DMS53 treated with DMSO at 0.1 percent for 48 hours (cell line): ENCODE measurements around the gene PGGHG.
"Not testable (repeated sequence)": the region's sequence is repeated elsewhere in the genome, so short reads cannot be mapped to it uniquely, and the experiment has no call there.

Source experiments
- DNase-seq: peaks from one replicate; lab custom pipeline; 2025; ENCODE audit not compliant: unreplicated experiment; lab: John Stamatoyannopoulos, UW

The PGGHG gene

DNA sequence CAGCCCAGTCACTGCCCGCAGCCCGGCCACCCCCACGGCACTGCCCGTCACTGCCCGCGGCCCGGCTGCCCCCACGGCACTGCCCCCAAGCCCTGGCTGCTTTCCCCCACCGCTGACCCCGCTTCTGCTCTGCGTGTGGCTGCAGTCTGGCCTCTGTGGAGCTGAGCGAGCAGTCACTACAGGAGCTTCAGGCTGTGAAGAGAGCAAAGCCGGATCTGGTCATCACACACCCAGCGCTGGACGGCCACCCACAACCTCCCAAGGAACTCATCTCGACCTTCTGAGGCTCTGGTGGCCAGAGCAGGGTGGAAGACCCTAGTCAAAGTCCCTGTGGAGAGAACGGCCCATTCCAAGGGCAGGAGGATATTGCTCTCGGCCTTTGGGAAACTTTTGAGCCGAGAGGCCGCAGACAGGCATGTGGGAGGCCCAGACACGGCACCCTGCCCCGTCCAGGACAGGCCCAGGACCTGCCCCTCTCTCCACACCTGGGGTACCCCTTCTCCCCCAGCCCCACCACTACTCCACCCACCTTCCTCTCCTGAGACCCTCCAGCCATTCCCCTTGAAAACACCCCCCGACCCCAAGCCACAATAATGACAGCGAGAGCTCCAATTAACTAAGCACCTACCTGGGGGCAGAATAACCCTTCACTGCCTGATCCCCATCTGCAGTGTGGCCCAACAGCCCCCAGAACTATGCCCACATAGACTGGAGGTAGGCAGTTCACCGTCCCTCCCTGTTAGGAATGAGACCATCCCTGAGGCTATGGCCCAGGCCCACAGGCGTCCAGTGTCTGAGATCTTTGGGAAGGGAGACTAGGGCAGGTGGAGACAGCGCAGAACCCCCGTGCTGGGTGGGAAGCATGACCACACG, 3.7 kb upstream of the PGGHG start:
- no peak for DNase-seq

DNA sequence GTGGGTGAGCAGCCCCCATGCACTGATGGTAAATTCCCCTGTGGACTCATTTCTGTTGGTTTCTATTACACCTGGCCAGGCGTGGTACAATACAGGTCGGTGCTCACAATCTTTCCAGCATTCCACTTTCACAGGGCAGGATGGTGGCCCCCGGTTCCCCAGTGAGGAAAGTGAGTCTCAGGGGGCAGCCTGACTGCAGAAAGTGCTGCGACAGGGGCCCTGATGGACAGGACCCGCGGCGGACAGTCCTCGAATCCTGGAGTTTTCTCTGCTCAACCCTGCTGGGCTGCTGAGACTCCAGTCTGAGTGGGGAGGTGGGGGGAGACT, 3.1 kb upstream of the PGGHG start:
- DNase-seq, result no peak

- DNase-seq, result not testable (repeated sequence)
Observed at GRCh38 chr11:286977-287820, 1.7 kb upstream of the PGGHG start.

GRCh38 chr11:287821-288477, 977 bp upstream of the PGGHG start:
- no peak for DNase-seq

DNA sequence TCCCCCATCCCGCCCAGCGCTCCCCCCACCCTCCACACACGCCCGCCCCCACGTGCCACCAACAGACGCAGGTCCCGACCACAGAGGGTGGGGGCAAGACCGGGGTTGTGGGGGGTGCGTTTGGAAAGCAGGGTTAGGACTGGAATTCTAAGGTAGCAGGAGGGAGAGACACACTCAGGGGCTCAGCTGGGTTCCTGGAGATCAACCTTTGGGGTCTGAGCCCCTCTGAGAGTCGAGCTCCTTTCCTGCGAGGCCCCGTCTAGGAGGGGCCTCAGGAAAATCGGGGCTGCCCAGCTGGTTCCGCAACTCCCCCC, 429 bp downstream of the PGGHG start:
- no peak for DNase-seq

DNA sequence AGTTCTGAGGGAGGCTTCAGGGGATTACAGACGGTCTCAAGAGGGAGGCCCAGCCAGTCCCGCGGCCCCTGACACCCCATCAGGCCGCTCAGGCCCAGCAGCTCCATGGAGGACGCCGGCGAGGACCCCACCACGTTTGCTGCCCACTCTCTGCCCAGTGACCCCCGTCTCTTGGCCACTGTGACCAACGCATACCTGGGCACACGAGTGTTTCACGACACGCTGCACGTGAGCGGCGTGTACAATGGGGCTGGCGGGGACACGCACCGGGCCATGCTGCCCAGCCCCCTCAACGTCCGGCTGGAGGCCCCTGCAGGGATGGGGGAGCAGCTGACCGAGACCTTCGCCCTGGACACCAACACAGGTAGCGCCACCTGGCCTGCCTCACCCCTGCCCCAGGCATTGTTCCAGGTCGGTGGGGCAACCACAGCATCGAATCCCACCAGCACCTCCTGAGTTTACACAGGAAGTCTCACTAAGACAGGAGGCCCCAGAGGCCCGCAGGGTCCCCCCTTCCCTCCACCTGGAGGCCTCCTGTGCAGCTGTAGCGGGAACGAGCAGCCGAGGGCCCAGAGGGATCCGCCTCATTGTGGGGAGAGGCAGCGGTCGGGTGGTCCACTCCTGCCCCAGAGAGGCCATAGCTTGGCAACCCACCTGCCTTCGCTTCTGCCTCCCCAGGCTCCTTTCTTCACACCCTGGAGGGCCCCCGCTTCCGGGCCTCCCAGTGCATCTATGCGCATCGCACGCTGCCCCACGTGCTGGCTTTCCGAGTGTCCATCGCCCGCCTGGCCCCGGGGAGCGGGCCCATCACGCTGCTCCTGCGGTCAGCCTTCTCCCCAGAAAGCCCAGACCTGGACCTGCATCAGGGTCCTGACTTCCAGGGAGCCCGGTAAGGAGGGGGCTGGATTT, 1.0 kb downstream of the PGGHG start:
- DNase-seq, result no peak

- DNase-seq, result no peak
Observed at GRCh38 chr11:290621-291231, 1.8 kb downstream of the PGGHG start.

- no peak for DNase-seq
Observed at GRCh38 chr11:291281-292210, 2.6 kb downstream of the PGGHG start.

DNA sequence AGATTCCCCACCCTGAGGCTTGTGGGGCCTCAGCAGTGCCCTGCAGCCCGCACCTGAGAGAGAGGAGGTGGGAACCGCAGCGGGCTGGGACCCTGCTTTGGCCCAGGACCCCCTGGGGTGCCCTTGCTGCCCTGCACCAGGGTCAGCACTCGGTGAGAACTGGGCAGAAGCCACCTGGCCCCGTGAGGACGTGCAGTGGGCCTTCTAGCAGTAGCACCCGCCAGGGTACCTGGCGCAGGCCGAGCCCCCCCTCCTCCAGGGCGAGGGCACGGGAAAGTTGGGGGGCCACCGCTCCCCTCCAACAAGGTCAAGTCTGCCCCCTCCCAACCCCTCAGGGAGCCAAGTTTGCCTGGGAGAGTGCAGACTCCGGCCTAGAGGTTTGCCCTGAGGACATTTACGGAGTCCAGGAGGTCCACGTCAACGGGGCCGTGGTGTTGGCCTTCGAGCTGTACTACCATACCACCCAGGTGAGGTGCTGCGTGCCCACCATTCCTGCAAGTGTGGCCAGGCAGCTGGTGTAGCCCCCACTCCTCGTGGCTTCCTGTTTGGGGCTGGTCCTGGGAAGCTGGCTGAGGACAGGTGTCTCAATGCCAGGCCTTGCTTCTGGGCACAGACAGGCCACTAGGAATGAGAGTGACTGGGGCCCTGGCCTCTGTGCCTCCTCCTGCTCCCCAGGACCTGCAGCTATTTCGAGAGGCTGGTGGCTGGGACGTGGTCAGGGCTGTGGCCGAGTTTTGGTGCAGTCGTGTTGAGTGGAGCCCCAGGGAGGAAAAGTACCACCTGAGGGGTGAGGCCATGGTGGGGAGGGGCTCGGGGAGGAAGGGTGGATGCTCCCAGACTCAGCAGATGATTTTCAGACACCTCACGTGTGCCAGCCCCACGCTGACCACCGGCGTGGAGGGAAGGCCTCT, 3.5 kb downstream of the PGGHG start:
- no peak for DNase-seq

DNA sequence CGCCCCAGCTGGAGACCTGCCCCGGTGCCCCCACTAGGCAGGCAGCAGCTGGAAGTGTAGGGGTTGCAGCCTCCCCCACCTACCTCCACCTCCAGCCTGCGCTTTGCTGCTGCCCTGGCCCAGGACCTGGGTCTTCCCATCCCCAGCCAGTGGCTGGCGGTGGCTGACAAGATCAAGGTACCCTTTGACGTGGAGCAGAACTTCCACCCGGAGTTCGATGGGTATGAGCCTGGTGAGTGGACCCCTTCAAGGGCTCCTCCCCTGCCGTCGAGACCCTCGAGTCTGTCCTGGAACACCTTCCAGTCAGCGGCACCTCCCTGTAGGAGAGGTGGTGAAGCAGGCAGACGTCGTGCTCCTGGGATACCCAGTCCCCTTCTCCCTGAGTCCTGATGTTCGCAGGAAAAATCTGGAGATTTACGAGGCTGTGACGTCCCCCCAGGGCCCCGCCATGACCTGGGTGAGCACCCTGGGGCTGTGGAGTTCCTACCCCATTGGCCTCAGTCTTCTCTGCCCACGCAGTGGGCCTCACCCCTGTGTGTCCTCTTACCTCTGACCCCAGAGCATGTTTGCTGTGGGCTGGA, 4.4 kb downstream of the PGGHG start:
- no peak for DNase-seq

DNA sequence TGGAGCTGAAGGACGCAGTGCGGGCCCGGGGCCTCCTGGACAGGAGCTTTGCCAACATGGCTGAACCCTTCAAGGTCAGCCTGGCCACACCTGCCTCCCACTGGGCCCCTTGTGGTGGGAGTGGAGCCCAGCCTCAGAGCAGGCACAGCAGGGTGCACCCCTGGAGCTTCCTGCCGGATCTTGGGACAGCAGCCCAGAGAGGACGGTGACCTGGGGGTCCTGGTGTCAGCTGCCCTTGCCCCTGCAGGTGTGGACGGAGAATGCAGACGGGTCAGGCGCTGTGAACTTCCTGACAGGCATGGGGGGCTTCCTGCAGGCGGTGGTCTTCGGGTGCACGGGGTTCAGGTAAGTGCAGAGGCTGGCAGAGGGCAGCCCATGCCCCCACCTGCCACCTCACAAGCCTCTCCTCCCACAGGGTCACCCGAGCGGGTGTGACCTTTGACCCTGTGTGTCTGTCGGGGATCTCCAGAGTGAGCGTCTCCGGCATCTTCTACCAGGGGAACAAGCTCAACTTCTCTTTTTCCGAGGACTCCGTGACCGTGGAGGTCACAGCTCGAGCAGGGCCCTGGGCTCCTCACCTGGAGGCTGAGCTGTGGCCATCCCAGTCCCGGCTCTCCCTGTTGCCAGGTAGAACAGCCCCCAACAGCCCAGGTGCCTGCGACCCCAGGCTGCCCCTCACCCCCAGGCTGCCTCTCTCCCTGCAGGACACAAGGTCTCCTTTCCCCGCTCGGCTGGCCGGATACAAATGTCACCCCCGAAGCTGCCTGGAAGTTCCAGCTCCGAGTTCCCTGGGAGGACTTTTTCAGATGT, 5.1 kb downstream of the PGGHG start:
- DNase-seq, result no peak

- no peak for DNase-seq
Observed at GRCh38 chr11:294780-295179, 5.9 kb downstream of the PGGHG start.

- no peak for DNase-seq
Observed at GRCh38 chr11:295351-296170, 6.6 kb downstream of the PGGHG start.

DNA sequence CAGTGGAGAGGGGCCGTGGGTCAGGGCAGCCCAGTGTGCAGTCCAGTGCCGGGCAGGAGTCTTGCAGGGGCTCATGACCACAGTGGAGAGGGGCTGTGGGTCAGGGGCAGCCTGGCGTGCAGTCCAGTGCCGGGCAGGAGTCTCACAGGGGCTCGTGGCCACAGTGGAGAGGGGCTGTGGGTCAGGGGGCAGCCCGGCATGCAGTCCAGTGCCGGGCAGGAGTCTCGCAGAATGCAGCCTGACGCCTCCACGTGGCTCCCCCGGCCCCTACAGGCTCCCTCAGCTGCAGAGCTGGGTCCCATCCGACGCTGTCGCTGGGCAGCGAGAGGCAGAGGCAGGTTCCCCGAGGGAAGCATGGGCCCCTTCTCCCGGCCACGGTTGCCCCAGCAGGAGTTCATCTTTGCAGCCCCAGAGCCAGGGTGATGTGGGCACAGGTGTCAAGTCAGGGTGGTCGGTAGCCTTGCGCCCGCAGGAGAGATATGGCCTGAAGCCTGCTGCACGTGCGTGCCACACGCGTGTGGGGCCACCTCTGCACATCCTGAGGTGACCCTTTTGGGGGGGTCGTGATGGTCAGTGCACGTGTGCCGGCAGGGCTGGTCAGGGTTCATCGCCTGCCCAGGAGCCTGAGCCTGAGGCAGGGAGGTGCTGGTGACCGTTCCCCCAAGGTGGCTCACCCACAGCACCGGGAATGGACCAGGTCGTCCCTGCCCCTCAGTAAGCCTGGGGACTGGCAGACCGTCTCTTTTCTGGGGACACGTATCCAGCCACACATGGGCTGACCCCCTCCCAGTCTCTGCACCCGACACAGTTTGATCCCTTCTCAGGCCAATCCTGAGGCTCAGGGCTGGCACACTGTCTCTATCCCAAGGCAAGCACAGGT, 7.5 kb downstream of the PGGHG start:
- DNase-seq, result no peak

GRCh38 chr11:297051-297585, 8.2 kb downstream of the PGGHG start:
- no peak for DNase-seq
